MCF 10A (cell line): ENCODE results near the gene TGFB3. TPM values are rescaled to one million over a fixed set of nuclear protein-coding genes. Genes with fewer than 3 reads are reported as not detected.
"Not testable (repeated sequence)": the region's sequence is repeated elsewhere in the genome, so short reads cannot be mapped to it uniquely, and the experiment has no call there.

ENCODE experiments used
- BruUV-seq: library from RNA; stranded (reverse); fragments of 400-500 nt; replicated peaks from 2 replicates; lab custom pipeline; 2021; lab: Mats Ljungman, UMichigan
- CTCF ChIA-PET: fragments of 300-600 bp; sonication (Branson Sonifier 250); formaldehyde crosslinking; extraction: SDS; loops from one replicate; lab custom pipeline; 2021; ENCODE audit warnings: antibody characterized with exemption, inconsistent platforms; lab: Yijun Ruan, JAX
- POLR2A ChIA-PET: fragments of 300-600, 350-650 bp; sonication (Branson Sonifier 250); formaldehyde crosslinking; extraction: SDS; loops from one replicate; lab custom pipeline; 2020; ENCODE audit warnings: antibody characterized with exemption, inconsistent platforms; lab: Yijun Ruan, JAX
- DNase-seq: peaks from one replicate; pipeline ENCODE4 v3.0.0-alpha.2; 2018; ENCODE audit not compliant: unreplicated experiment
- H3K27ac Mint-ChIP-seq: one replicate; pipeline ENCODE4 v1.8.0; 2022; ENCODE audit warnings: mild to moderate bottlenecking, low read depth, mixed read lengths; ENCODE audit not compliant: unreplicated experiment
- H3K27me3 Mint-ChIP-seq: one replicate; pipeline ENCODE4 v1.8.0; 2022; ENCODE audit warnings: mixed read lengths; ENCODE audit not compliant: insufficient read depth, unreplicated experiment
- H3K36me3 Mint-ChIP-seq: one replicate; pipeline ENCODE4 v1.8.0; 2022; ENCODE audit warnings: mild to moderate bottlenecking, moderate library complexity, mixed read lengths; ENCODE audit not compliant: insufficient read depth, unreplicated experiment
- H3K4me1 Mint-ChIP-seq: one replicate; pipeline ENCODE4 v1.8.0; 2022; ENCODE audit warnings: mixed read lengths; ENCODE audit not compliant: insufficient read depth, unreplicated experiment
- H3K4me3 Mint-ChIP-seq: one replicate; pipeline ENCODE4 v1.8.0; 2022; ENCODE audit warnings: mild to moderate bottlenecking, moderate library complexity, mixed read lengths; ENCODE audit not compliant: unreplicated experiment
- H3K9me3 Mint-ChIP-seq: one replicate; pipeline ENCODE4 v1.8.0; 2022; ENCODE audit warnings: mixed read lengths; ENCODE audit not compliant: unreplicated experiment
- intact Hi-C: fragments of 100-400 bp; cut with micrococcal nuclease; formaldehyde crosslinking; loops from 2 replicates; pipeline ENCODE4 v1.14.1; 2022
- total RNA-seq: library from RNA; stranded (reverse); gene quantifications from 2 replicates; pipeline ENCODE4 v1.2.3, GENCODE V29; 2022
- TF ChIP-seq, protein P1 (sequence below): fragments of 200-600 bp; IDR thresholded peaks from one replicate; pipeline ENCODE4 v1.8.0; 2022; ENCODE audit warnings: antibody characterized with exemption, mild to moderate bottlenecking; ENCODE audit not compliant: unreplicated experiment

The TGFB3 gene
- total RNA-seq, 1 experiment from 2014 or later: 1.5 TPM

DNA sequence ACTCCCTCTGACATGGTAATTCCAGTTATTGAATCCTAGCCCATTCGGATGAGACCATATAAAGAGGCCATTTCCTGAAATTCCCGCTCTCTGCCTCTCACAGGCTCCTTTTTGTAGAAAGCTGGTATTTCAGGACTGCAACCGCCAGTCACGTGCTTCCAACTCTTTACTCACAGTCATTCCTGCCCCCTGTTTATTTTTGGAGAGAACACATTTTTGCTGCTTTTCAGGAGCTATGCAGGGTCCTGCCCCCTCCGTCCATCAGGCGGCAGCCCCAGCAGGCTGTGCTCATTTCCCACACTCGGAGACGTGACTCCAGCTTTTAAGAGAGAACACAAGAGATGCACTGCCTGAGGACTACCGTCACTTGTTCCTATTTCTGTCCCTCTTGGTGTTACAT, 30.6 kb upstream of the TGFB3 start:
- CTCF ChIA-PET: no interaction called here
- TF ChIP-seq, protein P1, sequence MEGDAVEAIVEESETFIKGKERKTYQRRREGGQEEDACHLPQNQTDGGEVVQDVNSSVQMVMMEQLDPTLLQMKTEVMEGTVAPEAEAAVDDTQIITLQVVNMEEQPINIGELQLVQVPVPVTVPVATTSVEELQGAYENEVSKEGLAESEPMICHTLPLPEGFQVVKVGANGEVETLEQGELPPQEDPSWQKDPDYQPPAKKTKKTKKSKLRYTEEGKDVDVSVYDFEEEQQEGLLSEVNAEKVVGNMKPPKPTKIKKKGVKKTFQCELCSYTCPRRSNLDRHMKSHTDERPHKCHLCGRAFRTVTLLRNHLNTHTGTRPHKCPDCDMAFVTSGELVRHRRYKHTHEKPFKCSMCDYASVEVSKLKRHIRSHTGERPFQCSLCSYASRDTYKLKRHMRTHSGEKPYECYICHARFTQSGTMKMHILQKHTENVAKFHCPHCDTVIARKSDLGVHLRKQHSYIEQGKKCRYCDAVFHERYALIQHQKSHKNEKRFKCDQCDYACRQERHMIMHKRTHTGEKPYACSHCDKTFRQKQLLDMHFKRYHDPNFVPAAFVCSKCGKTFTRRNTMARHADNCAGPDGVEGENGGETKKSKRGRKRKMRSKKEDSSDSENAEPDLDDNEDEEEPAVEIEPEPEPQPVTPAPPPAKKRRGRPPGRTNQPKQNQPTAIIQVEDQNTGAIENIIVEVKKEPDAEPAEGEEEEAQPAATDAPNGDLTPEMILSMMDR: no peak
- intact Hi-C loops: no loop called here
- Mint-ChIP-seq H3K36me3 (peaks cover 60% of the 10 kb centered on the region), H3K27me3 (no peaks in the 10 kb centered on the region), H3K9me3 (no peaks in the 10 kb centered on the region), H3K27ac (no peak overlapping the region), H3K4me3 (no peak overlapping the region), H3K4me1 (no peaks in the 10 kb centered on the region)
- POLR2A ChIA-PET: no interaction called here
- DNase-seq: no peak
- BruUV-seq: no TSS peak

DNA sequence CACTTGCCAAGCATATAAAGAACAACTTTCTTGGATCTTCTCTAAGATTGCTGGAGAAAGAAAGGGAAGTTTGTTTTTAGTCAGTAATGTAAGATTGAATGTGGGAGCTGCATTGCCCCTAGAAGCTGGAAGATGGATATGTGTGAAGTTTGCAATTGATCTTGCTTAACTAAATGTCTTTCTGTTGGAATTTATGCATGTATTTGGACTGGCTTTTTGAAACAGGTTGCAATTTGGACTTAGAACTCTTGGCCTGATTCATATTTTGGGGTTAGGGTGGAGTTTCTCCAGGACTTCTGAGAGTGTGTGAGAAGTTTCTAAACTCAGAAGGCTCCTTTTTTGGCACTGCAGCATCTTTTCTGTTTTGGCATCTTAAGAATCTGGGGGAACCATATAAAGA, 30.1 kb upstream of the TGFB3 start:
- TF ChIP-seq, protein P1: no peak
- ChIA-PET POLR2A (no interaction called here), CTCF (no interaction called here)
- H3K27ac Mint-ChIP-seq: no peak overlapping the region
- H3K36me3 Mint-ChIP-seq: peaks cover 64% of the 10 kb centered on the region
- DNase-seq: no peak
- H3K4me3 Mint-ChIP-seq: no peak overlapping the region
- intact Hi-C loops: no loop called here
- BruUV-seq: no TSS peak
- H3K27me3 Mint-ChIP-seq: no peaks in the 10 kb centered on the region
- no peaks in the 10 kb centered on the region for H3K4me1 Mint-ChIP-seq
- H3K9me3 Mint-ChIP-seq: no peaks in the 10 kb centered on the region

DNA sequence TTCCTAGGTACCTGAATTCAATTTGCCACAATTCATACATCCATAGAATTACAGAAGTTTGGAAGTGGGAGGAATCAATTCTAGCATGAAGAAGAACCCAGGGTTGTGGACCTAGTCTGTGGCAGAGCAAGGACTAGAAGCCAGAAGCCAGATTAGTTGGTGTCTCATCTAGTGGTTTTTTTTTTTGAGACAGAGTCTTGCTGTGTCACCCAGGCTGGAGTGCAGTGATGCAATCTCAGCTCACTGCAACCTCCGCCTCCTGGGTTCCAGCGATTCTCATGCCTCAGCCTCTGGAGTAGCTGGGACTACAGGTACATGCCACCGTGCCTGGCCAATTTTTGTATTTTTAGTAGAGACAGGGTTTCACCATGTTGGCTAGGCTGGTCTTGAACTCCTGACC, 27.8 kb upstream of the TGFB3 start:
- BruUV-seq, H3K9me3 Mint-ChIP-seq, H3K27ac Mint-ChIP-seq, H3K4me3 Mint-ChIP-seq, H3K27me3 Mint-ChIP-seq, POLR2A ChIA-PET, DNase-seq, intact Hi-C loops, H3K4me1 Mint-ChIP-seq: not testable (repeated sequence)
- peaks cover 77% of the 10 kb centered on the region for H3K36me3 Mint-ChIP-seq
- CTCF ChIA-PET: interaction anchor here (1.2 kb wide), 1 partner anchor 299 kb away, joined by 3 read pairs; no protein-coding TSS in a partner anchor

DNA sequence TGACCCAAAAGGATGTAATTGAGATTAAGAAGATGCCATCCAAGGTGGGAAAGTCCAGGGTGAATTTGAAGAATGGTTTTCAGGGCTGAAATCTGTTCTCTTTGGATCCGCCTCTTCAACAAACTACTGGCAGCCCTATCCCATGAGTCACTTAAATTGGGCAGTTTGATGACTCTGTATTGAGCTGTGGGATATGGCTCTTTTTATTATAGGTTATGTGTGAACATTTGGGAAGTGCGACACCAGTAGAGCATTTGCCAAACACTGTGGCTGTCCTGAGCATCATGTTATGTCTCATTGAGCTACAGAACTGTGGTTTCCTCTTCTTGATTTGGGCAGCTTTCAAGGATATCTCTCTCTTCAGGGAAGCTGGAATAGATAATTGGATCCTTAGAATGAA, 26.1 kb upstream of the TGFB3 start:
- Mint-ChIP-seq H3K4me3 (no peak overlapping the region), H3K27me3 (no peaks in the 10 kb centered on the region), H3K27ac (no peak overlapping the region), H3K36me3 (peaks cover 79% of the 10 kb centered on the region), H3K9me3 (peaks cover 13% of the 10 kb centered on the region), H3K4me1 (no peaks in the 10 kb centered on the region)
- intact Hi-C loops: no loop called here
- ChIA-PET CTCF (interaction anchor here (0.7 kb wide), 1 partner anchor 40 kb away, joined by 3 read pairs; no protein-coding TSS in a partner anchor), POLR2A (no interaction called here)
- TF ChIP-seq, protein P1: no peak
- DNase-seq: no peak
- no TSS peak for BruUV-seq

DNA sequence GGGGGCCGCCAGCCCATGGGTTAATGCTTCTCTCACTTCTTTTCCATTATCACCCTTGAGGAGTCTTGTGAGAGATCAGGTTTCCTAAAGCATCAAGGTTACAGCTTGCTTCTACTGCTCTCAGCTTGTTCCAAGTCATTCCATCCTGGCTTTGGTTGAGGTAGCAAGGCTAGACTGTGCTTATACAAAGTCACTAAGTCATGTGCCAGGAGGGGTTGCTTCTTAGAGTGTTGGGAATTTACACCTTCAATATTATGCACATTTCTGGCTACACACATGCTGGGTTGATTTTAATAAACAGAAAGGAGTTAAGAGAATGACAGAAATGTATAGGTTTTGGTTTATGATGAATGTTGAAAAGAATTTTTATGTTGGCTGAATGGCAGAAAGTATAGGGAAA, 25.6 kb upstream of the TGFB3 start:
- intact Hi-C loops: no loop called here
- Mint-ChIP-seq H3K27me3 (no peaks in the 10 kb centered on the region), H3K4me1 (no peaks in the 10 kb centered on the region), H3K4me3 (no peak overlapping the region), H3K9me3 (peaks cover 18% of the 10 kb centered on the region), H3K27ac (no peak overlapping the region), H3K36me3 (peaks cover 77% of the 10 kb centered on the region)
- POLR2A ChIA-PET: no interaction called here
- no peak for DNase-seq
- TF ChIP-seq, protein P1: no peak
- CTCF ChIA-PET: interaction anchor here (1.2 kb wide), 1 partner anchor 43 kb away, joined by 4 read pairs; no protein-coding TSS in a partner anchor
- no TSS peak for BruUV-seq
